ENCODE data around the gene UBXN4.
"Not testable (repeated sequence)": the region's sequence is repeated elsewhere in the genome, so short reads cannot be mapped to it uniquely, and the experiment has no call there.

The UBXN4 gene

GRCh38 chr2:135807874-135808273, 66.2 kb downstream of the UBXN4 start:
- DNase-seq (ENCODE audit: low read depth): not testable (repeated sequence)

DNA sequence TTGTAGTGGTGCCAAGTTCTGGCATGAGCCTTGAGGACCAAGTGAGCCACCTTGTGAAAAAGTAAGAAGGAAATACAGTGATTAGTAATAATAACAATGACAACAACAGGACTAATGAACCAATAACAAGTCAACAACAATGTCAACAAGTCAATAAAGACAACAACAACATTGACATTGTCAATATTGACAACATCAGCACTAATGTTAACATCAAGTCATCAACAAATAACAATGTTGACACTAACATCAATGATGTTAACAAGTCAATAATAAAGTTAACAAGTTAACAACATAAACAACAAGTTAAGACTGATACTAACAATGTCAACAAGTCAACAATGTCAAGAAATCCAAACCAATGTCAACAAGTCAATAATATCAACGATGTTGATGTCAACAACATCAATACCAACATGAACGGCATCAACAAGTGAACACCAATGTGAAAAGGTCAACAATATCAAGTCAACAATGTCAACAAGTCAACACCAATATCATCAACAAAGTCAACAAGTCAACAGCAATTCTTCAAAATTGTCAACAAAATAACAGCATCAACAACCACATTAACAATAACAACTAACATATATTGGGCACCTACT, 71.4 kb downstream of the UBXN4 start:
- no peak for DNase-seq (ENCODE audit: low read depth)

DNA sequence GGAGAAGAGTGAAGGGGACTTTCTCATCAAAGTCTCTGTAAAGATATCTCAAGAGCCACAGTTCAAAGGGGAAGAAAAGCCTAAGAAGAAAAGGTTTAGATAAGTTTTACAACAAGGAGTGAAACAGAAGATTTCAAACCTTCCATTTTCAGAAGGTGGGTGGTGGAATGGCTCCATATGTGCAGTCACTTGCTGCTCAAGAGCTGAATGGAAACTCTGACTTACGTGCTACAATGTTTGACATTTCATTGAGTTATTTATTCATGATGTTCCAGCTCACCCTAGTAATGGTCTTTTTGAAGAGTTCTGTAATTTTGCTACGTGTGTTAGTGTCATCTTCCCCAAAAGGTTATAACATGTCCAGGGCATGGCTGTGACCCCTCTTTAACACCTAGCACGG, 73.6 kb downstream of the UBXN4 start:
- no peak for DNase-seq (ENCODE audit: low read depth)

- DNase-seq (ENCODE audit: low read depth): no peak
Observed at GRCh38 chr2:135817466-135817865, 75.8 kb downstream of the UBXN4 start.

DNA sequence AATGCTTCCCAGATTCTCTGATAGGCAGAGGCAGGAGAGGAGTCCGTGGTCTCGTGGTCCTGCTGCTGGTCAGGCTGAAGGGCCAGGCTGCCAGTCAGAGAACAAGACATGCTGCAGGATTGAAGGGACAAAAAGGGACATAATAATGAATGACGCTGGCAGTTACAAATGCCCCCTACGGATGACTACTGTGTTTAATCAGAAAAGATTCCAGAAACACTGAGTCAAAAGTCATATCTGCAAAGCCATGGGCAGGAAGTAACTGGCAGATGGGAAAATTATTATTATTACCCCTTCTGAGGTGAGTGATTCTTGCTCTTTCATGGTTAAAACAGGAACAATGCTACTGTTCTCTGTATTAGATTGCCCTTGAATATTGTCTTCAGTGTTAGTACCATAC, 76.3 kb downstream of the UBXN4 start:
- no peak for DNase-seq (ENCODE audit: low read depth)

DNA sequence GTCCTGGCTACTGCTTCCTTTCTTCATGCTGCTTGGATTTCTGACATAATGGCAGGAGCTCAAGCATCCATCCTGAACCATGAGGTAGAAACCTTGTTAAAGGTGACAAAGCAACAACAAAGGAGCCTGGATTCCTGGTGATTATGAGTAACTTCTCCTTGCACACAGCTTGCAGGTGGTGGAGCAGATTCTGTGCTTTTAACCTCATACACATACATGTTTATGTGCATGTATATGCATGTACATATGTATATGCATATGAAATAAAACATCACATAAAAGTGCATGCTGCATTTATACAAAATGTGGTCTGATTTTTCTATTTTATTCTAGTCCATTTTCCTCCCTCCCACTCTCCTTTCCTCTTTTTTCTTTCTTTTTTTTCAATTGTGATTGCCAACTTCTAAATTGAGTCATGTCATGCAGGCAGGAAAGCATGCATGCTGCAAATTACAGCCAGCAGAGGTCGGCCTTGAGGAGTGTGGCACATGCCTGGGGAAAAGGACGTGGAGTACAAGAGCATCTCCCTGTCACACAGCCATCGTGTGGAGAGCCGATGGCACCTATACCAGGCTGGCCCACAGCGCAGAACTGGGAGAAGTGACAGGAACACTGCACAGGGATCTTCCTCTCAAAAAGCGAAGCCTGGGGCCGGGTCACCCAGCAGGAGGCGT, 77.4 kb downstream of the UBXN4 start:
- no peak for DNase-seq (ENCODE audit: low read depth)

DNA sequence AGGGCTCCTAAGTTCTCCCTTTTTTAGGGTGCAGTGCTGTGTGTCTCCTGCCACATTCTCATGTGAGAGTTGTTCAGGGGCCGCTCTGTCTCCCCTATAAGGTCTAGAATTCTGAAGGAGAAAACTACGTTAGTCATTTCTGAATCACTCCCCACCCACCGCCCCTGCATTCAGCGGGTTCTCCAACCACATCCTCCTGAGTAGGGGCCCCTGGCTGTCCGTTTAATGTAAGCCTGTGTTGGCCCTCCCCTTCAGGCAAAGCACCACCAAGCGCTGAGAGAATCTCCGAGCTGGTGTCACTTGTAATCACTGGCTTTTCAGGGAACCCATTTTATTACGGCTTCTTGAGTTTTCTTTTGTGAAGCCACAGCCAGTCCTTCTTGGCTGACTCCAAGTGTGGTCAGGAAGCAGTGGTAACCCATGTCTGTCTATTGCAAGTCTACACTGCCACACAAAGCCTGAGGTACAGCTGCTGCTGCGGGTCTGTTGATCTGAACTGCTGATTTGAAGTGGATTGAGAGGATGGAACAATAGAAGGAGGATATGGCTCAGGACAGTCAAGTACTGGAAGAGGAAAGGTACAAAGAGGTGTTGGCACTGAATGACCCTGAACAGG, 78.5 kb downstream of the UBXN4 start:
- peak; percentile 29 for DNase-seq (ENCODE audit: low read depth)

- no peak for DNase-seq (ENCODE audit: low read depth)
Observed at GRCh38 chr2:135821190-135821589, 79.5 kb downstream of the UBXN4 start.

- DNase-seq (ENCODE audit: low read depth): no peak
Observed at GRCh38 chr2:135822855-135823254, 81.2 kb downstream of the UBXN4 start.

- no peak for DNase-seq (ENCODE audit: low read depth)
Observed at GRCh38 chr2:135825131-135825530, 83.5 kb downstream of the UBXN4 start.

DNA sequence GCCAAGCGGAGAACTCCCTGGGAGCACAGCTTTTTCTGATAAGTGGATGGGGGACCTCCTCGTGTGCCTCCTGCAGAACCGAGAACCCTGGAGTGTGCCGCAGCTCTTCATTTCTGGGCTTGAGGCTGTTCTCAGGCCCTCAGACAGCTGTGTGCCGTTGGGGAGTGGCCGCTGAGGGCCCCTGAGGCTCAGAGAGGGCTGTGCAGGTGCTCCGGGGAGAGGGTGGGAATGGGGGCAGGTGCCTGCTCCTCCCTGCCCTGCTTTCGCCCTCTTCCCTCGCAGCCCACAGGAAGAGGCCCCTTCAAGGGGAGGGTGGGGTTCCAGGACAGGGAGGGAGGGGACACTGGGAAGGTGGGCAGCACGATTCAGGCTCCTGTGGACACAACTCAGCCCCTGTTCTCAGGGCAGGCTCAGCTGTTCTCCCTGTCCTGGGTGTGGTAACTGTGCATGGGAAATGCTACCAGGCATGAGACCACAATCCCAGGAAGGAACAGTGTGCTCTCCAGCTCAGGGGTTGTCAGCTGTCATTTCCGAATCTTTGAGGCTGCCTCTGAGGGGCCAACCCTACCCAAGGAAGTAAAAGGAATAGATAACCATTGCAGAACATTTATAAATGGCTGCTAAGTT, 84.0 kb downstream of the UBXN4 start:
- no peak for DNase-seq (ENCODE audit: low read depth)

DNA sequence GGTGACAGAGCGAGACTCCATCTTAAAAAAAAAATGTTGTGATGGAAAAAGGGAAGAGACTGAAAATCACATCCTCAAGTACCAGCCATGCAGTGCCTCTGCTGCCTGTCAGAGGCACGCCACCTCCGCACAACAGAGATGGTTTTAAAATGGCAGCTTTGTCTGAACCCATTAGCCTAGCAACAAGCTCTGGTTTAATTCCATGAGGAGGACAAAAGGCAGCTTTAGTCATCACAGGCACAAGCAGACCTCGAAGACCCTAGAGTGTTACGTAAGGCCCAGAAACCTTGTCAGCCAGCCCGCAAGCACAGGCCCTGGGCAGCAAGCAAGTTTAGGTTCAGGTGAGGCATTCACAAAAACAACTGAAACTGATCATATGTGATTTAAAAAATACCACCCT, 84.9 kb downstream of the UBXN4 start:
- DNase-seq (ENCODE audit: low read depth): no peak

GRCh38 chr2:135829378-135830135, 87.9 kb downstream of the UBXN4 start:
- no peak for DNase-seq (ENCODE audit: low read depth)

DNA sequence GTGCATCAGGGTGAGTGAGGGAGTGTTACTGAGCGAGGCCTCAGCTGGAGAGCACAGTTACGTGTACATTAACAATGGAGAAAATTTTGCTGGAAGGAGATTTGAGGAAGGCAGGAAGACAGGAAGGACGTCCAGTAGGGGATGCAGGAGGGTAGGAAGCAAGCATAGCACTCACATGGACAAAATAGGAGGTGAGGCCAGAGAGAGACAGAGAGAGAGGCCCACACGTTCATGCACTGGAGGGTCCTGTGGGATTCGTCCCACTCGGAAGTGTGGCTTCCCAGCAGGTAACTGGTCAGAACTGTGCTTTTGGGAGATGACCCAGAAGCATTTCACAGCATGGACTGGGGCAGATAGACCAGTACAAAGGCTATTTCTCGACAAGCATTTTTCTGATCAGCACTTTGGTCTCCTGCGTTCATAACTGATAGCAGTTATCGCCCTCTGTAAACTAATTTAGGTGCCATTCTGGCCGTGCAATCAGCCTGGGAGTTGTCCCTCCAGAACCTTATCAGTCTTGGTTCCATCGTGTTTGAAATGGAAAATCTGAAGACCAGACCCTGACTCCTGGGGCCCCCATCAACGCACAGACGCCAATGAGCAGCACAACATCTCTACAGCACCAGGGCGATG, 89.6 kb downstream of the UBXN4 start:
- no peak for DNase-seq (ENCODE audit: low read depth)

DNA sequence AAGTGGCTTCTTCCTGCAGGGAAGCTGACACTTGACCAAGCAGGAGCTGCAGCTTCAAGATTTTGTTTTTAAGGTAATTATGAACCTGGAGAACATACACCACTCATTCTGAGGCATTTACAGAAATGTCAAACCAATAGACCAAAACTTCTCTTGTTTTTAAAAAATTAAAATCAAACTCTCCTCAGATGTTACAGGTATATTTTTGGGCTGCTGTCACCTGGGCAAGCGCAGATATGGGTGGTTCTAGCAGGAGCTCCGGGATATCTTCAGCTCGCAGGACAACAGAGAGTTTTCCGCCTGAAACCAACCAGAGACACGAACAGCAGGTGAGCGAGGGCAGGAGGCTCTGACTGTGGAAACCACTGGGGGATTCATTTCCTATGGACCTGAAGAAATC, 91.2 kb downstream of the UBXN4 start:
- no peak for DNase-seq (ENCODE audit: low read depth)
